Bronchial epithelial cell (primary cell): ENCODE measurements around the gene KRR1. TPM values are rescaled to one million over a fixed set of nuclear protein-coding genes. Genes with fewer than 3 reads are reported as not detected.
A peak's percentile ranks its signal among the peaks of the same experiment; 100 is the strongest.
"Not testable (repeated sequence)": the region's sequence is repeated elsewhere in the genome, so short reads cannot be mapped to it uniquely, and the experiment has no call there.

Experiments
- DNase-seq: peaks from one replicate; pipeline ENCODE4 v3.0.0-alpha.2; 2010; ENCODE audit warnings: low read depth
- FAIRE-seq: peaks from 2 replicates; lab custom pipeline; 2011; peaks lifted over from hg19 to GRCh38; lab: Jason Lieb, UNC
- H3K27me3 ChIP-seq: 2 replicates; pipeline ENCODE4 v1.5.1; 2011; ENCODE audit warnings: low read length; ENCODE audit not compliant: control insufficient read depth, insufficient read depth
- H3K36me3 ChIP-seq: 2 replicates; pipeline ENCODE4 v1.5.1; 2011; ENCODE audit warnings: low read length; ENCODE audit not compliant: control insufficient read depth, insufficient read depth
- H3K4me3 ChIP-seq: 2 replicates; pipeline ENCODE4 v1.5.1; 2011; ENCODE audit warnings: mild to moderate bottlenecking, low read depth, low read length, control low read depth
- total RNA-seq: library from RNA; depleted of rRNA; stranded (reverse); fragments of >200 nt; gene quantifications from 2 replicates; pipeline ENCODE4 v1.2.1, GENCODE V29; 2014
- TF ChIP-seq, protein P1 (sequence below): IDR thresholded peaks from 2 replicates; pipeline ENCODE4 v1.5.1; 2011; ENCODE audit warnings: mild to moderate bottlenecking, moderate library complexity, low read length, control low read depth, inconsistent platforms; ENCODE audit not compliant: insufficient read depth, severe bottlenecking

The KRR1 gene
- total RNA-seq, 1 donor from 2014 or later = 30.8 TPM

DNA sequence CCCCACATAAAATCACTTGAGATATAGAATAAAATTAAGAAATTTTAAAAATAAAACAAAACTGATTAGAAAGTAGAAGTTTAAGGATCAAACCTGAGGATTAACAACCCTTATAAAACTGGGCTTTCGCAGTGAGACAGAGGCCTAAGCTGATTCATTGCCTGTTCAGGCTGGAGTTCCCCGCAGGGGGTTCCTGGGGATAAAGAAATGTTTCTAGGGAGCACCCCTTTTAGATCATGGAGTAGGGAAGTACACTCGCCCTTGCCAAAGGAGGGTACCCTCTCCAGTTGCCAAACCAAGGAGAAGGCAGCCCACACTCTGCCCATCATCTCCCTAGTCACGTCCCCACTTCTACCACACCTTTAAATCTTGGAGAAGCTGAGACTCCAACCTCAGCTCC, 24.1 kb downstream of the KRR1 start:
- TF ChIP-seq, protein P1, sequence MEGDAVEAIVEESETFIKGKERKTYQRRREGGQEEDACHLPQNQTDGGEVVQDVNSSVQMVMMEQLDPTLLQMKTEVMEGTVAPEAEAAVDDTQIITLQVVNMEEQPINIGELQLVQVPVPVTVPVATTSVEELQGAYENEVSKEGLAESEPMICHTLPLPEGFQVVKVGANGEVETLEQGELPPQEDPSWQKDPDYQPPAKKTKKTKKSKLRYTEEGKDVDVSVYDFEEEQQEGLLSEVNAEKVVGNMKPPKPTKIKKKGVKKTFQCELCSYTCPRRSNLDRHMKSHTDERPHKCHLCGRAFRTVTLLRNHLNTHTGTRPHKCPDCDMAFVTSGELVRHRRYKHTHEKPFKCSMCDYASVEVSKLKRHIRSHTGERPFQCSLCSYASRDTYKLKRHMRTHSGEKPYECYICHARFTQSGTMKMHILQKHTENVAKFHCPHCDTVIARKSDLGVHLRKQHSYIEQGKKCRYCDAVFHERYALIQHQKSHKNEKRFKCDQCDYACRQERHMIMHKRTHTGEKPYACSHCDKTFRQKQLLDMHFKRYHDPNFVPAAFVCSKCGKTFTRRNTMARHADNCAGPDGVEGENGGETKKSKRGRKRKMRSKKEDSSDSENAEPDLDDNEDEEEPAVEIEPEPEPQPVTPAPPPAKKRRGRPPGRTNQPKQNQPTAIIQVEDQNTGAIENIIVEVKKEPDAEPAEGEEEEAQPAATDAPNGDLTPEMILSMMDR = no peak
- Histone ChIP-seq H3K27me3 (no peaks in the 10 kb centered on the region), H3K4me3 (no peak overlapping the region), H3K36me3 (peaks cover 2% of the 10 kb centered on the region)
- no peak for FAIRE-seq
- DNase-seq = no peak

DNA sequence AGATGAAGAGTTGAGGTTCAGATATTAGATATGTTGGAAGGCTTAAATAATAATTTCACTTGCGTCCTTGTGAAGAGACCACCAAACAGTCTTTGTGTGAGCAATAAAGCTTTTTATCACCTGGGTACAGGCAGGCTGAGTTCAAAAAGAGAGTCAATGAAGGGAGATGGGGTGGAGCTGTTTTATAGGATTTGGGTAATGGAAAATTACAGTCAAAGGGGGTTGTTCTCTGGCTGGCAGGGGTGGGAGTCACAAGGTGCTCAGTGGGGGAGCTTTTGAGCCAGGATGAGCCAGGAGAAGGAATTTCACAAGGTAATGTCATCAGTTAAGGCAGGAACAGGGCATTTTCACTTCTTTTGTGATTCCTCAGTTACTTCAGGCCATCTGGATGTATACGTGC, 27.0 kb downstream of the KRR1 start:
- H3K27me3 ChIP-seq, FAIRE-seq, DNase-seq, H3K36me3 ChIP-seq, H3K4me3 ChIP-seq: not testable (repeated sequence)

DNA sequence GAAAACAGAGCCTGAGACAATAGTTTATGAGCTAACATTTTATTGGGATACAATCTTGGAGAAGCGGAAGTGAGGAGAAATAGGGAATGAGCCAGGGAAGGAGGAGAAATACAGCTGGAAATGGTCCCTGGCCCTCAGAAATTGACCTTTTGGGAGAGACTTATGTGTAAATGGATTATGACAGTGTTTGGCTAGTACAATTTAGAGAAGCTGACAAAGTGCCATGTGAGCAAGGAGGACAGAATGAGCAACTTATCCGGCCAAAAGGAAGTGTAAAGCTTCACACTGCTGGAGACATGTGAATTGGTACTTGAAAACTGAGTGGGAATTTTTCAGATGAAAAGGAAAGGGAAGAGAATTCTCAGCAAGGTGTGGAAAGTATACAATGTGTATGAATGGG, 28.0 kb downstream of the KRR1 start:
- no peak for DNase-seq
- no peak for FAIRE-seq
- TF ChIP-seq, protein P1 = no peak
- H3K27me3 ChIP-seq = no peaks in the 10 kb centered on the region
- H3K36me3 ChIP-seq = peaks cover 2% of the 10 kb centered on the region
- H3K4me3 ChIP-seq = no peak overlapping the region

DNA sequence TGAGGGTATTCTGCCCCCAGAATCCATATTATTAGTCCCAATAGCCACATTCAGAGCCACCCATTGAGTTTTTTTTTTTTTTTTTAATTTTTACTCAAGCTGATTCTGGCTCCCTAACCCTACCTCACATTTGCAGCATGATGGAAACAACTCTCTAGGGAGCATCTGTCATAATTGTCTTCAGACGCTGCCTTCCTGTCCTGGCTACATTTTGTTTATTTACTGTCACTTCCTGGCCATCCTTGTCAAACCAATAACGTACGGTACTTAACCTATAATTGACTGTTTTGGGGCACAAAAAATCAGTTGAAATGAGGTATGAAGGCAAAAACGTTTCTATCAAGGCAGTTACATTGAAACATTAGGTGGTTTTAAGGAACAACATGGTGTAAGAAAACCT, 28.8 kb downstream of the KRR1 start:
- no peak overlapping the region for H3K4me3 ChIP-seq
- no peak for FAIRE-seq

DNA sequence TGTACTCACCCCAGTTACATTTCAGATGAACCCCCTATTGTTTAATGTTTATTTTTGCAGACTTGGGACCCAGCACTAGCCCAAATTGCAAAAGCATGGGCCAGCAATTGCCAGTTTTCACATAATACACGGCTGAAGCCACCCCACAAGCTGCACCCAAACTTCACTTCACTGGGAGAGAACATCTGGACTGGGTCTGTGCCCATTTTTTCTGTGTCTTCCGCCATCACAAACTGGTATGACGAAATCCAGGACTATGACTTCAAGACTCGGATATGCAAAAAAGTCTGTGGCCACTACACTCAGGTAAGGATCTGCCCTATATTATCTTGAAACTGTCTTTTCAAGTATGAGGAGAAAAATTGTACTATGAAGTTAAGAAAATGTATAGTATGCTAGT, 29.6 kb downstream of the KRR1 start:
- DNase-seq (peak; percentile 48), FAIRE-seq (no peak)
- Histone ChIP-seq H3K27me3 (no peaks in the 10 kb centered on the region), H3K4me3 (no peak overlapping the region), H3K36me3 (peaks cover 2% of the 10 kb centered on the region)
- TF ChIP-seq, protein P1 = no peak

More for the DNA sequence above, 28.8 kb downstream of the KRR1 start:
- DNase-seq = no peak
- TF ChIP-seq, protein P1 = no peak
- Histone ChIP-seq H3K27me3 (no peaks in the 10 kb centered on the region), H3K36me3 (peaks cover 2% of the 10 kb centered on the region)

DNA sequence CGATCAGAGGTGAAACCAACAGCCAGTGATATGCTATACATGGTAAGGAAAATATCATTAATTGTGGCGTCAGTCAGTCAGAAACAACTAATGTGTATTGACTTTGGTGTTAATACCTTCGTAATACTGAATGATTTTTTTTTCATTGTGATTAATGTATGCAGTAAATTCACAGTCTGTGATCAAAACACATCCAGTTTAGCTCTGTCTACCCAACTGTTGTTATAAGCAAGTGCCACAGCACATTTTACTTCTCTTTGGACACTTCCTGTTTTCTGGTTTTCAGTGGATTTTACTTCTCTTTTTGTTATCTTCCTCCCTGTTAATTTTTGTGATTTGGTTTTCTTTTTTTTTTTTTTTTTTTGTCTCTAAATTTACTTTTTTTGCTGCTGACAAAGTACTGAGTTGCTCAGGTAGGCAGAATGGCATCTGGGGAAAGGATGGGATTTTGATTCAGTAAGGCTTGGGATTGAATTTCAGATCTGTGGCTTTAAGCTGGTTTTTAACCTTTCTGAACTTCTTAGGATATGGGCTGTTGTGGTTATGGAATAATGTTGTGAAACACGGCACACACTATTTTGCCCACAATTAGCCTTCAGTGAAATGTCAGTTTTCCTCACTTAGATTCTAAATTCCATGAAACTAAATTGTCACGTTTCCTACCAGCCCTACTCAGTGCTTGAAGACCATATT, 30.2 kb downstream of the KRR1 start:
- DNase-seq = no peak

More for the DNA sequence above, 30.2 kb downstream of the KRR1 start:
- TF ChIP-seq, protein P1 = no peak
- Histone ChIP-seq H3K36me3 (peaks cover 2% of the 10 kb centered on the region), H3K27me3 (no peaks in the 10 kb centered on the region), H3K4me3 (peak overlapping the region; percentile 20)
- FAIRE-seq = no peak
